ENCODE data around the gene SULT4A1. TPM values are rescaled to one million over a fixed set of nuclear protein-coding genes. Genes with fewer than 3 reads are reported as not detected.
A peak's percentile ranks its signal among the peaks of the same experiment; 100 is the strongest.

SULT4A1 gene
- total and polyA plus RNA-seq, 2 of the 4 experiments (the other 2 are of a cell fraction), result 1.1 to 5.2 TPM

- dilution Hi-C loops (cut with HindIII; ENCODE audit: low sequenced_read_pairs, unreplicated experiment) (no loop called here), in situ Hi-C loops (cut with MboI; ENCODE audit: low sequenced_read_pairs) (no loop called here)
- no TSS peak for BruUV-seq (replicated peaks)
Measured at GRCh38 chr22:43854121-43854785, 8.1 kb downstream of the SULT4A1 start.

More at GRCh38 chr22:43854121-43854785, 8.1 kb downstream of the SULT4A1 start:
- Histone ChIP-seq H3K9me1 (ENCODE audit: insufficient read depth, low read length) (no peaks in the 10 kb centered on the region), H2AK9ac (replicated peaks; ENCODE audit: low read depth, low read length, poor library complexity) (no peak overlapping the region), H4K5ac (ENCODE audit: low read depth, low read length) (no peak overlapping the region), H3K79me1 (ENCODE audit: low read depth in 1 of 2, low read length in 2 of 2) (peaks cover 0 to 7% of the 10 kb centered on the region in 2 experiments; a peak in 1 of 4 replicates), H3K14ac (replicated peaks; ENCODE audit: low read depth, low read length) (no peak overlapping the region), H3K27me3 (ENCODE audit: control insufficient read depth, insufficient read depth, low read length) (peaks cover 1% of the 10 kb centered on the region; the same call in 1 of the 2 replicates), H3K9ac (ENCODE audit: low read depth, low read length) (no peak overlapping the region), H3K4me3 (ENCODE audit: insufficient read depth, low read depth, low read length) (no peak overlapping the region), H4K20me1 (ENCODE audit: insufficient read depth, low read length) (peaks cover 9% of the 10 kb centered on the region), H3K4me2 (ENCODE audit: low read depth, low read length) (no peak overlapping the region), H3K36me3 (ENCODE audit: control insufficient read depth, insufficient read depth, low read length) (no peaks in the 10 kb centered on the region), H3K56ac (ENCODE audit: extremely low read depth, insufficient read depth, low read length) (no peak overlapping the region), H4K91ac (ENCODE audit: insufficient read depth, low read depth, low read length) (no peak overlapping the region), H3K4me1 (ENCODE audit: control insufficient read depth, insufficient read depth, low read length) (no peaks in the 10 kb centered on the region; the same call in 1 of the 2 replicates), H3K4ac (ENCODE audit: low read depth, low read length) (no peak overlapping the region), H4K8ac (ENCODE audit: low read depth in 2 of 2, low read length in 2 of 2) (no peak overlapping the region), H3K23ac (ENCODE audit: low read depth, low read length) (no peak overlapping the region), H2AFZ (replicated peaks; ENCODE audit: low read length, poor library complexity) (peak overlapping the region; percentile 53), H2AK5ac (ENCODE audit: low read depth, low read length) (no peak overlapping the region), H3K18ac (ENCODE audit: low read depth, low read length) (no peak overlapping the region), H3K9me3 (ENCODE audit: control insufficient read depth, insufficient read depth, low read length) (no peaks in the 10 kb centered on the region), H2BK120ac (ENCODE audit: low read depth, low read length) (no peak overlapping the region), H2BK5ac (ENCODE audit: low read depth, low read length, poor library complexity, severe bottlenecking) (no peak overlapping the region), H3K27ac (ENCODE audit: insufficient read depth, low read length) (no peak overlapping the region), H2BK20ac (ENCODE audit: low read depth, low read length) (no peak overlapping the region), H2BK15ac (ENCODE audit: low read depth, low read length) (no peak overlapping the region)
- no peak for ATAC-seq (ENCODE audit: low read depth)
- no peak for DNase-seq
- intact Hi-C loops (cut with micrococcal nuclease), result no loop called here
- ChIA-PET POLR2A (ENCODE audit: unreplicated experiment) (no interaction called here), CTCF (no interaction called here)
- no peak for TF ChIP-seq MAZ (IDR thresholded peaks at IDR 0.05; ENCODE audit: borderline replicate concordance, low read depth, low read length)
- 70% methylated on average over 6 of the region's 14 CpGs; no CpG with 5 or more reads in 1 of the 2 experiments for WGBS, 2 experiments (ENCODE audit: extremely low coverage in 2 of 2, insufficient read length in 1 of 2)
